Gastrocnemius medialis (tissue), 4 donors: ENCODE results near the gene SARM1.

ENCODE experiments used
- CTCF ChIP-seq, 5 experiments: fragments of 450-650 bp in 3 of 5; fragments of 200-600 bp in 2 of 5; sonication (generic) in 2 of 5; IDR thresholded peaks in 4 of 5; conservative IDR thresholded peaks in 1 of 5; 1 replicate in 4 of 5; 2 replicates in 1 of 5; pipeline ENCODE4 v1.5.1; 2016 to 2019; ENCODE audit warnings: antibody characterized with exemption in 5 of 5, mild to moderate bottlenecking in 3 of 5, moderate library complexity in 3 of 5
- POLR2A ChIP-seq, 2 donors: fragments of 450-650 bp; IDR thresholded peaks; one replicate each; pipeline ENCODE4 v1.6.1; 2017; ENCODE audit warnings: antibody characterized with exemption in 2 of 2, mild to moderate bottlenecking in 2 of 2, moderate library complexity in 2 of 2

DNA sequence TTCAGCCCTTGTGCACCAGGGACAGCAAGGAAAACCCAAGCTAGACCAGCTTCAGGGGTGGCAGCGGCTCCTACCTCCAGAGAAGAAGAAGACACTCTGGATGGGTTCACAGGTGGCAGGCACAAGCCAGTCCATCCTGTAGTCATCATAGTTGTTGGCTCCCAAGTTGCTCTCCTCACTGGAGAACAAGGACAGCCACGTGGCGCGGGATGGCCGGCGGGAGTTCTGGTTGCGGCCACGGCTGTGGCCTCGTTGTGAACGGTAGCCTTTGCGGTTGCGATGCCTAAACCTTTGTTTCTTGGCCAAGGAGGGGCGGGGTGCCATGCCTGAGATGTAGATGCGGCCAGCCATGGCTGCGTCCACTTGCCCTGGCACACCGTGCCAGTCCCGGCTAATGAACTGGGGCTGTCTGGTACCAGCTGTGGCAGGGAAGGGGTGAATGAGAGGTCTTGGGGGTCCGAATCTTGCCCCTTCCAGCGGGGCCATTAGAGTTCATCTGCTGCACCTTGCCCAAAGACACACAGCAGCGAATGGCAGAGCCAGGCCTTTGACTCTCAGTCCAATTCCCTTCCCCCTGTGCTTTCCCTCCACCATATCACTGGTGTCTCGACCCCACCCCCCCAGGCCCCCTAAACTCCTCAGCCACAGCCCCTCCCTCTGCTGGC is 3.7 kb upstream of the SARM1 start:
- no peak for TF ChIP-seq CTCF (IDR thresholded peaks at IDR 0.05 in 4 of 5, conservative IDR thresholded peaks at IDR 0.05 in 1 of 5)
- no peak for TF ChIP-seq POLR2A (IDR thresholded peaks at IDR 0.05)
